Thoracic aorta (tissue), 2 donors: ENCODE results near the gene SFMBT2. TPM values are rescaled to one million over a fixed set of nuclear protein-coding genes. Genes with fewer than 3 reads are reported as not detected.

Source experiments
- ATAC-seq: fragments of 150-250 bp; one replicate; pipeline ENCODE4 v1.8.0; 2017; ENCODE audit warnings: low read depth; ENCODE audit not compliant: insufficient number of reproducible peaks, low FRiP score
- DNase-seq: peaks from one replicate; pipeline ENCODE4 v3.0.0-alpha.2; 2020; ENCODE audit warnings: low spot score
- H3K27ac ChIP-seq, 2 donors: fragments of 200-600 bp; sonication (generic); 1 replicate in 1 of 2; 2 replicates in 1 of 2; pipeline ENCODE4 v1.5.1; 2016; ENCODE audit warnings: mild to moderate bottlenecking in 2 of 2, moderate library complexity in 2 of 2
- H3K27me3 ChIP-seq: fragments of 200-600 bp; sonication (generic); replicated peaks from 2 replicates; pipeline ENCODE4 v1.6.0; 2016; ENCODE audit warnings: mild to moderate bottlenecking; ENCODE audit not compliant: insufficient read depth
- H3K36me3 ChIP-seq: fragments of 200-600 bp; sonication (generic); one replicate; pipeline ENCODE4 v1.5.1; 2016
- H3K4me1 ChIP-seq, 2 donors: fragments of 200-600 bp; sonication (generic); 1 replicate in 1 of 2; 2 replicates in 1 of 2; pipeline versions ENCODE4 v1.5.1 to v1.6.0; 2016; ENCODE audit warnings: low read depth in 2 of 2, mild to moderate bottlenecking in 1 of 2; ENCODE audit not compliant: control insufficient read depth in 1 of 2
- H3K4me3 ChIP-seq: fragments of 200-600 bp; sonication (generic); 2 replicates; pipeline ENCODE4 v1.5.1; 2016; ENCODE audit warnings: mild to moderate bottlenecking
- H3K9me3 ChIP-seq: fragments of 200-600 bp; sonication (generic); 2 replicates; pipeline ENCODE4 v1.5.1; 2016
- total RNA-seq, 2 donors: library from RNA; depleted of rRNA; stranded (reverse); fragments of >200 nt; gene quantifications; one replicate each; pipeline versions ENCODE4 v1.1.0 to v1.2.3, GENCODE V29; 2016
- TF ChIP-seq, protein P1 (sequence below): fragments of 200-600 bp; sonication (generic); IDR thresholded peaks from one replicate; pipeline ENCODE4 v1.5.1; 2019; ENCODE audit warnings: antibody characterized with exemption

SFMBT2 gene
- total RNA-seq, 2 donors from 2014 or later, result 8.5 to 9.0 TPM

- TF ChIP-seq, protein P1, sequence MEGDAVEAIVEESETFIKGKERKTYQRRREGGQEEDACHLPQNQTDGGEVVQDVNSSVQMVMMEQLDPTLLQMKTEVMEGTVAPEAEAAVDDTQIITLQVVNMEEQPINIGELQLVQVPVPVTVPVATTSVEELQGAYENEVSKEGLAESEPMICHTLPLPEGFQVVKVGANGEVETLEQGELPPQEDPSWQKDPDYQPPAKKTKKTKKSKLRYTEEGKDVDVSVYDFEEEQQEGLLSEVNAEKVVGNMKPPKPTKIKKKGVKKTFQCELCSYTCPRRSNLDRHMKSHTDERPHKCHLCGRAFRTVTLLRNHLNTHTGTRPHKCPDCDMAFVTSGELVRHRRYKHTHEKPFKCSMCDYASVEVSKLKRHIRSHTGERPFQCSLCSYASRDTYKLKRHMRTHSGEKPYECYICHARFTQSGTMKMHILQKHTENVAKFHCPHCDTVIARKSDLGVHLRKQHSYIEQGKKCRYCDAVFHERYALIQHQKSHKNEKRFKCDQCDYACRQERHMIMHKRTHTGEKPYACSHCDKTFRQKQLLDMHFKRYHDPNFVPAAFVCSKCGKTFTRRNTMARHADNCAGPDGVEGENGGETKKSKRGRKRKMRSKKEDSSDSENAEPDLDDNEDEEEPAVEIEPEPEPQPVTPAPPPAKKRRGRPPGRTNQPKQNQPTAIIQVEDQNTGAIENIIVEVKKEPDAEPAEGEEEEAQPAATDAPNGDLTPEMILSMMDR, result no peak
- H3K27me3 ChIP-seq, result no peaks in the 10 kb centered on the region
- no peaks in the 10 kb centered on the region for H3K9me3 ChIP-seq
- H3K4me3 ChIP-seq, result no peak overlapping the region
- no peaks in the 10 kb centered on the region for H3K4me1 ChIP-seq
- H3K27ac ChIP-seq, result no peak overlapping the region
- no peaks in the 10 kb centered on the region for H3K36me3 ChIP-seq
- DNase-seq (no peak), ATAC-seq (no peak)
Measured at GRCh38 chr10:7374795-7375194, 36.0 kb downstream of the SFMBT2 start.

DNA sequence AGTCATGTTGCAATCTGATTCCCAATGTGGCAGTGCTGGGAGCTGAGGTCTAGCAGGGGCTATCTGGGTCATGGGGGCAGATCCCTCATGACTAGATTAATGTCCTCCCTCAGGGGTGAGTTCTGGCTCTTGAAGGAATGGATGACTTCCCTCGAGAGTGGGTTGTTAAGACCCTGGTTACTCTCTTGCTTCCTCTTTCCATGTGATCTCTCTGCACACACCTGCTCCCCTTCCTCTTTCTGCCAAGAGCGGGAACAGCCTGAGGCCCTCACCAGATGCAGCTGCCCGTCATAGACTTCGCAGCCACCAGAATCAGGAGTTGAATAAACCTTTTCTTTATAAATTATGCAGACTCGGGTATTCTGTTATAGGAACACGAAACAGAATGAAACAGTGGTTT lies 37.8 kb downstream of the SFMBT2 start:
- Histone ChIP-seq H3K27ac (no peak overlapping the region), H3K36me3 (no peaks in the 10 kb centered on the region), H3K27me3 (no peaks in the 10 kb centered on the region), H3K4me3 (no peak overlapping the region), H3K4me1 (no peaks in the 10 kb centered on the region), H3K9me3 (no peaks in the 10 kb centered on the region)
- ATAC-seq (no peak), DNase-seq (no peak)
- TF ChIP-seq, protein P1, result no peak

- DNase-seq, result no peak
- no peak overlapping the region for H3K27ac ChIP-seq
- H3K36me3 ChIP-seq, result no peaks in the 10 kb centered on the region
- H3K27me3 ChIP-seq, result no peaks in the 10 kb centered on the region
- TF ChIP-seq, protein P1, result no peak
- ATAC-seq, result no peak
- no peaks in the 10 kb centered on the region for H3K4me1 ChIP-seq
- no peak overlapping the region for H3K4me3 ChIP-seq
- H3K9me3 ChIP-seq, result no peaks in the 10 kb centered on the region
Measured at GRCh38 chr10:7372504-7372903, 38.3 kb downstream of the SFMBT2 start.

DNA sequence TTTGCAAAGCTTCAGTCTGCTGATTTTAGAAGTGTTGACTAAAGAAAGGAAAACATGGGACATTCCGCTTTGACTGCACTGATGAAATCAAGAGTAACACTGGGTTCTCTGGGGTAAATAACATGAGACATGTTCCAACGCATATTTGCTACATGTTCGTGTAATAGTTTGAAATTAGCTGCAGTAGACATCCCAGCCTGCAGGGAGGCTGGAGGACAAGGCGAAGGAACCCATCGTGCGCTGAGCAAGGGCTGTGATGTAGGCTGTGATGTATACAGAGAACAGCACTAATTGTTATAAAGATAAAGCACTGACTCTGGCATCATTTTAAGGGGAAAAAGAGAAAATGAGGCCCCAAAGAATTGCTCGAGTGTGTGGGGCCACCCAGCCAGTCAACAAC lies 40.3 kb downstream of the SFMBT2 start:
- no peaks in the 10 kb centered on the region for H3K27me3 ChIP-seq
- no peak for DNase-seq
- ATAC-seq, result no peak
- H3K27ac ChIP-seq, result no peak overlapping the region
- H3K9me3 ChIP-seq, result no peaks in the 10 kb centered on the region
- no peaks in the 10 kb centered on the region for H3K36me3 ChIP-seq
- no peaks in the 10 kb centered on the region for H3K4me1 ChIP-seq
- TF ChIP-seq, protein P1, result no peak
- H3K4me3 ChIP-seq, result no peak overlapping the region

DNA sequence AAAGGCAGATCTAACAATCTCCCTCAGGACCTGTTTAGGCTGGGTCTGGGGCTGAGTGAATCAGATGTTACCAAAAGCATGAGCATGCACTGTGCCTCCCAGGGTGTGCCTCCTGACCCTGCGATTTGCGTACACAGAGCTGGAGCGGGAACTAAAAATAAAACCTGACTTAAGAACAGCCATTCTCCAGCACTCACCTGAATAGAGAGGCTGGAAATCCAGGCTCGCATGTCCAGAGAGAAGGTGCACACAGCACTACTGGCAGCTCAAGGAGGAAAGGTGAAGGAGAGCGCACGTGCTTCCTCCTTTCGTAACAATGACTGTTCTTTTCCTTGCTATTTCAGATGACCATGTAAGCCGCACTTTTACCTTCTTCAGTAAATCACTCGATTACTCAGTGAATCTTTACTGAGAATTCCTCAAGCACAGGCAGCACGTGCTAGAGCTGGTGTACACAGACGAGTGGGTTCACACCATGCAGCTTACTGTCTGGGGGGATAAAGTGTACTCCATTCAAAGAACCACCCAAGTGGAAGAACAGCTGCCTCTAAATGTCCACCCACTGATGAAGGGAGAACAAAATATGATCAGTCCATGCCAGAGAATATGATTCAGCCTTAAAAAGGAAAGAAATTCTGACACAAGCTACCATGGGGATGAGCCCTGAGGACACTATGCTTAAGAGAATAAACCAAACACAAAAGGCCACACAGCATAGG lies 45.6 kb downstream of the SFMBT2 start:
- TF ChIP-seq, protein P1, result no peak
- Histone ChIP-seq H3K36me3 (no peaks in the 10 kb centered on the region), H3K4me3 (no peak overlapping the region), H3K27me3 (no peaks in the 10 kb centered on the region), H3K4me1 (no peaks in the 10 kb centered on the region), H3K9me3 (no peaks in the 10 kb centered on the region), H3K27ac (no peak overlapping the region)
- DNase-seq (no peak), ATAC-seq (no peak)
